AG09319 (cell line): Measurements from ENCODE around the gene AHCYL2.
A peak's percentile ranks its signal among the peaks of the same experiment; 100 is the strongest.
"Not testable (repeated sequence)": the region's sequence is repeated elsewhere in the genome, so short reads cannot be mapped to it uniquely, and the experiment has no call there.

Source experiments
- DNase-seq: peaks from one replicate; pipeline ENCODE4 v3.0.0-alpha.2; 2010; ENCODE audit warnings: low read depth; ENCODE audit errors: extremely low read depth
- TF ChIP-seq, protein P1 (sequence below): IDR thresholded peaks from 2 replicates; pipeline ENCODE4 v1.5.1; 2011; ENCODE audit warnings: low read depth, mild to moderate bottlenecking, inconsistent platforms, low read length, moderate library complexity

Gene AHCYL2

GRCh38 chr7:129282865-129283264 is 58.0 kb downstream of the AHCYL2 start:
- TF ChIP-seq, protein P1, sequence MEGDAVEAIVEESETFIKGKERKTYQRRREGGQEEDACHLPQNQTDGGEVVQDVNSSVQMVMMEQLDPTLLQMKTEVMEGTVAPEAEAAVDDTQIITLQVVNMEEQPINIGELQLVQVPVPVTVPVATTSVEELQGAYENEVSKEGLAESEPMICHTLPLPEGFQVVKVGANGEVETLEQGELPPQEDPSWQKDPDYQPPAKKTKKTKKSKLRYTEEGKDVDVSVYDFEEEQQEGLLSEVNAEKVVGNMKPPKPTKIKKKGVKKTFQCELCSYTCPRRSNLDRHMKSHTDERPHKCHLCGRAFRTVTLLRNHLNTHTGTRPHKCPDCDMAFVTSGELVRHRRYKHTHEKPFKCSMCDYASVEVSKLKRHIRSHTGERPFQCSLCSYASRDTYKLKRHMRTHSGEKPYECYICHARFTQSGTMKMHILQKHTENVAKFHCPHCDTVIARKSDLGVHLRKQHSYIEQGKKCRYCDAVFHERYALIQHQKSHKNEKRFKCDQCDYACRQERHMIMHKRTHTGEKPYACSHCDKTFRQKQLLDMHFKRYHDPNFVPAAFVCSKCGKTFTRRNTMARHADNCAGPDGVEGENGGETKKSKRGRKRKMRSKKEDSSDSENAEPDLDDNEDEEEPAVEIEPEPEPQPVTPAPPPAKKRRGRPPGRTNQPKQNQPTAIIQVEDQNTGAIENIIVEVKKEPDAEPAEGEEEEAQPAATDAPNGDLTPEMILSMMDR = no peak
- DNase-seq = no peak

DNA sequence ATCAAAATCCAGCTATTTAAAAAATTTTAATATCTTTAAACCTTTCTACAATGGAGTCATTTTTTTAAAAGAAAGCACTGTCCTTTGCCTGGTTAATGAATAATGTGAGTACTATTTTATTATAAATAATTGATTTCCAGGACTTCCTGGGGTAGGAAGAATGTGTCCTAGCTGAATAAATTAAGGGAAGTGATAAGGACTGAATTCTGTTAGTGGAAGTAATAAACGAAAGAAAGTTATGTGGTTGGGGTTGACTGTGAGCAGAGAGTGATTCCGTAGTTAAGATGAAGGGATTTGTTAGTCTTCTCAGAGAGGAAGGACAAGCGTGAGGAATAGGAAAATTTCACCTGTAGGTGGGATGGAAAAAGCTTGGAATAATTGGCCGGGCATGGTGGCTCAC is 59.1 kb downstream of the AHCYL2 start:
- no peak for DNase-seq
- TF ChIP-seq, protein P1 = no peak

- TF ChIP-seq, protein P1 = no peak
- no peak for DNase-seq
These were observed 60.3 kb downstream of the AHCYL2 start for GRCh38 chr7:129285111-129285510.

DNA sequence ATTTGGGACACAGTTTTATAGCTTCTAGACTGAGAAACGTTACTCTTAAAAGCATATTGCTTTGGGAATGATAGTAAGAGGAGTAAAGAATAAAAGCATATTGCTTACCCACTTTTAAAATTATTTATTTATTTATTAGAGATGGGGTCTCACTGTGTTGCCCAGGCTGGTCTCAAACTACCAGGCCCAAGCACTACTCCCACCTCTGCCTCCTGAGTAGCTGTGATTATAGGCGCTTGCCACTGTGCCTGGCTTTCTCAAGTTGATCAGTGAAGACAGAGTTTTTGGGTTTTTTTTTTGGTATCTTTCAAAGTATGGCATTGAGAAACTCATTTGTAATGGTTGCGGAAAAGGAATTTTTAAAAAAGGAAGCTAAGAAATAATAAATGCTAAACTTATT is 68.0 kb downstream of the AHCYL2 start:
- TF ChIP-seq, protein P1 = no peak
- DNase-seq = no peak

GRCh38 chr7:129295015-129295423 is 70.2 kb downstream of the AHCYL2 start:
- DNase-seq = peak; percentile 63
- TF ChIP-seq, protein P1 = no peak

GRCh38 chr7:129298268-129298893 is 73.6 kb downstream of the AHCYL2 start:
- DNase-seq = peak; percentile 4

GRCh38 chr7:129299889-129300288 is 75.1 kb downstream of the AHCYL2 start:
- TF ChIP-seq, protein P1 = no peak
- DNase-seq = no peak

More at GRCh38 chr7:129298268-129298893, 73.6 kb downstream of the AHCYL2 start:
- TF ChIP-seq, protein P1 = peak; percentile 69

GRCh38 chr7:129300299-129300698 is 75.5 kb downstream of the AHCYL2 start:
- DNase-seq = not testable (repeated sequence)
